ENCODE data around the gene ZDHHC11B. TPM values are rescaled to one million over a fixed set of nuclear protein-coding genes. Genes with fewer than 3 reads are reported as not detected.
"Not testable (repeated sequence)": the region's sequence is repeated elsewhere in the genome, so short reads cannot be mapped to it uniquely, and the experiment has no call there.

ZDHHC11B gene
- total RNA-seq, 1 donor from 2014 or later = not detected

GRCh38 chr5:769485-770145 lies 14.9 kb downstream of the ZDHHC11B start:
- H3K27me3 Mint-ChIP-seq; H3K9me3 Mint-ChIP-seq; H3K4me3 Mint-ChIP-seq; H3K27ac Mint-ChIP-seq; H3K4me1 Mint-ChIP-seq; H3K36me3 Mint-ChIP-seq (ENCODE audit: low read depth): not testable (repeated sequence)
- peak; percentile 44 for DNase-seq
- intact Hi-C loops (cut with micrococcal nuclease) = loop anchor here (10.0 kb wide), 1 partner anchor 85 kb away; no protein-coding TSS in a partner anchor

DNA sequence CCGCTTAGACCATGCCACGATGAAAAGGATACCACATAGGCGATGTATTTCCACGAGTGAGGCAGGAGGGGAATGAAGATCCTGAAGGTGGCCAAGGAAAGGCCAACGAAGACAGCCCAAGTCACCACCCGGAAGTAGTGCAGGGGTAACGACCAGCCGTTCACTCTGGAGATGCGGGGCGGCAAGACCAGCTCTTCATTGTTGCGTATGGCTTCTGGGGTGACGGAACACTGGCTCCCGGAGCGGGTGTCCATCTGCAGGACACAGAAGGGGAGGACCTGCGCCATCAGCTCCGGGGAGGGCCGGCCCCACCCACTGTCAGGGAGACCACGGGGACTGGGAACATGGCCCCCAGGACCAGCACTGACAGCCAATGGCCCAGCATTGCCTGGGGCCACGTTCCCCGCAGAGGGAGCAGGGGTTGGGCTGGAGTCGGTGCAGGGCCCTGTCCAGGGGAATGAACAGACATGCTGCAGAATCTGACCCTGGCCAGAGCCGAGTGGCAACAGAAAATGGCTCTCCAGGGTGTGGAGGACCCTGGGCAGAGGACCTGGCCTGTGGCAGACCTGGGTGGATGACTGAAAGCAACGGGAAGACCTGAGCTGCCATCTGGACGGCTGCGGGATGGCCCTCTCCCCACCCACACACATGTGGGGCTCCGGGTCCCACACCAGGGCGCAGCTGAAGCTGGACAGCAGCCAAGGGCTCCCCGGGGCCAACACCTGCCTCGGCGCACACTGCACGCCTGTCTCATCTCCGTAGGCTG lies 17.7 kb downstream of the ZDHHC11B start:
- intact Hi-C loops (cut with micrococcal nuclease) = no loop called here
- peak; percentile 50 for DNase-seq
- no peak overlapping the region for H3K27ac Mint-ChIP-seq
- no peaks in the 10 kb centered on the region for H3K9me3 Mint-ChIP-seq
- H3K4me3 Mint-ChIP-seq = no peak overlapping the region
- no peaks in the 10 kb centered on the region for H3K36me3 Mint-ChIP-seq (ENCODE audit: low read depth)
- H3K4me1 Mint-ChIP-seq = no peaks in the 10 kb centered on the region
- no peaks in the 10 kb centered on the region for H3K27me3 Mint-ChIP-seq

DNA sequence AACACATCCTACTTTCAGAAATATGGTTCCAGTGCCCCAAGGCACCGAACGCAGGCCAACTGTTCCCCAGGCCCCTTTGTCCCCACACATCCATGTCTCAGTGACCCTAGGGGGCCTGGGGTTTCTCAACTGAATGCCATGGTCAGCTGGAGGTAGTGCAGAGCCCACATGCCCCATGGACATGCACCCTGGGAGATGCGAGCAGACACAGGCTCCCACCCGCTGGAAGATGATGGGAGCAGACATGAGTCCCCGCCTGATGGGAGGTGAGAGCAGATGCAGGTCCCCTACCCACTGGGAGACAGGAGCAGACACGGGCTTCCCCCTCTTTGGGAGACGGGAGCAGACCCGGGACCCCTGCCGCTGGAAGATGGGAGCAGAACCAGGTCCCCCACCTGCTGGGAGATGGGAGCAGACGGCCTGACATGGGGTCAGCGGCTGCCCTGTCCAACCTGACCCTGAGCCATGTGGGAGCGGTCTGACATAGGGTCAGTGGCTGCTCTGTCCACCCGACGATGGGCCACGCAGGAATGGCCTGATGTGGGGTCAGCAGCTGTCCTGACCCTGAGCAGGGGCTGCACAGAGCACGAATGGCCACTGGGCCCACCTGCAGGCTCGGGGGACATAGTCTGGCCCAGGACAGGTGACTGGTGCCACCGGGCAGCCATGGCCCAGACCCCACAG lies 18.4 kb downstream of the ZDHHC11B start:
- H3K9me3 Mint-ChIP-seq = no peaks in the 10 kb centered on the region
- intact Hi-C loops (cut with micrococcal nuclease) = no loop called here
- H3K4me3 Mint-ChIP-seq = no peak overlapping the region
- H3K4me1 Mint-ChIP-seq = no peaks in the 10 kb centered on the region
- H3K36me3 Mint-ChIP-seq (ENCODE audit: low read depth) = no peaks in the 10 kb centered on the region
- no peak overlapping the region for H3K27ac Mint-ChIP-seq
- no peaks in the 10 kb centered on the region for H3K27me3 Mint-ChIP-seq
- DNase-seq = peak; percentile 51

DNA sequence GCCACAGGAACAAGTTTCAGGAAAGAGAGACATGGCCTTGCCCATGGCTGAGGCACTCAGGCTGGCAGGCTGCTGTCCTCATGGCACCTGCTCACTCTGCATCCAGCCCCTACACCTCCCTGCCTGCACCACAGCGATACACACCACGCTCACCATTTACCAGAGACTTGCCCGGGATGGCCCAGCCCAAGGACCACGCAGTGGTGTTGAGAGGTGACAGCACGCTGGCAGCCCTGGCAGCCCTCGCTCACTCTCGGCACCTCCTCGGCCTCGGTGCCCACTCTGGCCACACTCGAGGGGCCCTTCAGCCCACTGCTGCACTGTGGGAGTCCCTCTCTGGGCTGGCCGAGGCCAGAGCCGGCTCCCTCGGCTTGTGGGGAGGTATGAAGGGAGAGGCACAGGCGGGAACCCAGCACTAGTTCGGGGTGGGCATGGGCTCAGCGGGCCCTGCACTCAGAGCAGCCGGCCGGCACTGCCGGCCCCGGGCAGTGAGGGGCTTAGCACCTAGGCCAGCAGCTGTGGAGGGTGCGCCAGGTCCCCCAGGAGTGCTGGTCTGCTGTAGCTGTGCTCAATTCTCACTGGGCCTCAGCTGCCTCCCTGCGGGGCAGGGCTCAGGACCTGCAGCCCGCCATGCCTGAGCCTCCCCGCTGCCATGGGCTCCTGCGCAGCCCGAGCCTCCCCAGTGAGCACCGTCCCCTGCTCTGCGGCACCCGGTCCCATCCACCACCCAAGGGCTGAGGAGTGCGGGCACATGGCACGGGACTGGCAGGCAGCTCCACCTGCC lies 20.3 kb downstream of the ZDHHC11B start:
- no peak overlapping the region for H3K4me3 Mint-ChIP-seq
- H3K4me1 Mint-ChIP-seq = no peaks in the 10 kb centered on the region
- H3K9me3 Mint-ChIP-seq = no peaks in the 10 kb centered on the region
- no peaks in the 10 kb centered on the region for H3K27me3 Mint-ChIP-seq
- H3K36me3 Mint-ChIP-seq (ENCODE audit: low read depth) = no peaks in the 10 kb centered on the region
- intact Hi-C loops (cut with micrococcal nuclease) = no loop called here
- no peak overlapping the region for H3K27ac Mint-ChIP-seq
- peak; percentile 52 for DNase-seq

GRCh38 chr5:763397-763796 lies 21.1 kb downstream of the ZDHHC11B start:
- Mint-ChIP-seq H3K9me3 (no peaks in the 10 kb centered on the region), H3K27ac (no peak overlapping the region), H3K4me1 (peaks cover 4% of the 10 kb centered on the region), H3K36me3 (ENCODE audit: low read depth) (no peaks in the 10 kb centered on the region), H3K4me3 (no peak overlapping the region), H3K27me3 (no peaks in the 10 kb centered on the region)
- DNase-seq = no peak
- intact Hi-C loops (cut with micrococcal nuclease) = no loop called here

DNA sequence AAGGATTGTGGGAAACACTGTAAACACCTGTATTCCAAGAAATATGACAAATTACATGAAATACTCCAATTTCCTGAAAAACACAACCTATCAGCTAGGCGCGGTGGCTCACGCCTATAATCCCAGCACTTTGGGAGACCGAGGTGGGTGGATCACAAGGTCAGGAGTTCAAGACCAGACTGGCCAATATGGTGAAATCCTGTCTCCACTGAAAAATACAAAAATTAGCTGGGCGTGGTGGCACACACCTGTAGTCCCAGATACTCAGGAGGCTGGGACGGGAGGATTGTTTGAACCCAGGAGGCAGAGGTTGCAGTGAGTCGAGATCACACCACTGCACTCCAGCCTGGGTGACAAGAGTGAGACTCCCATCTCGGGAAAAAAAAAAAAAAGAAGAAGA lies 21.5 kb downstream of the ZDHHC11B start:
- not testable (repeated sequence) for H3K9me3 Mint-ChIP-seq

GRCh38 chr5:761854-762710 lies 22.4 kb downstream of the ZDHHC11B start:
- no peaks in the 10 kb centered on the region for H3K36me3 Mint-ChIP-seq (ENCODE audit: low read depth)
- H3K9me3 Mint-ChIP-seq = no peaks in the 10 kb centered on the region
- no peak overlapping the region for H3K27ac Mint-ChIP-seq
- peaks cover 4% of the 10 kb centered on the region for H3K4me1 Mint-ChIP-seq
- no peaks in the 10 kb centered on the region for H3K27me3 Mint-ChIP-seq
- H3K4me3 Mint-ChIP-seq = no peak overlapping the region
- DNase-seq = no peak
- intact Hi-C loops (cut with micrococcal nuclease) = no loop called here

More for the DNA sequence above, 21.5 kb downstream of the ZDHHC11B start:
- intact Hi-C loops (cut with micrococcal nuclease); H3K27ac Mint-ChIP-seq; H3K27me3 Mint-ChIP-seq; H3K36me3 Mint-ChIP-seq (ENCODE audit: low read depth); DNase-seq; H3K4me3 Mint-ChIP-seq; H3K4me1 Mint-ChIP-seq: not testable (repeated sequence)

GRCh38 chr5:761059-761771 lies 23.3 kb downstream of the ZDHHC11B start:
- Mint-ChIP-seq H3K4me1 (peaks cover 4% of the 10 kb centered on the region), H3K4me3 (no peak overlapping the region), H3K36me3 (ENCODE audit: low read depth) (no peaks in the 10 kb centered on the region), H3K27ac (no peak overlapping the region), H3K27me3 (no peaks in the 10 kb centered on the region), H3K9me3 (no peaks in the 10 kb centered on the region)
- no peak for DNase-seq
- intact Hi-C loops (cut with micrococcal nuclease) = no loop called here

GRCh38 chr5:760363-761058 lies 24.0 kb downstream of the ZDHHC11B start:
- no peak for DNase-seq
- no peak overlapping the region for H3K4me3 Mint-ChIP-seq
- peaks cover 4% of the 10 kb centered on the region for H3K4me1 Mint-ChIP-seq
- H3K36me3 Mint-ChIP-seq (ENCODE audit: low read depth) = no peaks in the 10 kb centered on the region
- no peak overlapping the region for H3K27ac Mint-ChIP-seq
- no peaks in the 10 kb centered on the region for H3K9me3 Mint-ChIP-seq
- H3K27me3 Mint-ChIP-seq = no peaks in the 10 kb centered on the region
- intact Hi-C loops (cut with micrococcal nuclease) = no loop called here

- no peaks in the 10 kb centered on the region for H3K9me3 Mint-ChIP-seq
These were observed 24.7 kb downstream of the ZDHHC11B start for GRCh38 chr5:759781-760362.

DNA sequence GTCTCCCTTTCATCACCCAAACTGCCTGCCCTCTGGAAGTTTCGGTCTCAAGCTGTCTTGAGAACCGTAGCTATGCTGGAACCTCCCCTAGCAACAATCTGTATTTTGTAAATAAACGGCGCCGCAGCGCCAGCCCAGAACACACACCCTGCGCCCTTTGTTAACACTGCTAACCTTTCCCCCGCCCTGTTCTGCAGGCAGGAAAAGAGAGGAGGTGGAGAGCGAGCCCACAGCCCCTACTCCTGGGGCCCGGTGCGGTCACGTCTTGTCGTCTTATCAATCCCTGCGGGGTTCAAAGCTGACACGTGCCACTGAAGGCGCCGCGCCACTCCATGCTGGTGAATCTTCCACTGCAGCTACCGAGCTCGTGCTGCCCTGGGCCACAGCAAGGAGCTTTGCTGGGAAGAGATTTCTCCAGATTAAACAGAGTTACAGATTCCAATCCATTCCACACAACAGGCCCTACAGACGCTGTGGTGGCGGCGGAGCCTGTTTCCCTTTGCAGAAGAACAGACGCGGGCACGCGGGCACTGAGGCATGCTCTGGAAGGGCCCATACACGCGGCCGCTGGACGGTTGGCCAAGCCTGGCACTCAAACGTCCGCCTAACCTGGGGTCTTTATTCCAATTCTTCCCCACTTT lies 25.3 kb downstream of the ZDHHC11B start:
- Mint-ChIP-seq H3K9me3 (no peaks in the 10 kb centered on the region), H3K4me1 (peaks cover 4% of the 10 kb centered on the region), H3K4me3 (no peak overlapping the region), H3K27me3 (no peaks in the 10 kb centered on the region), H3K27ac (no peak overlapping the region), H3K36me3 (ENCODE audit: low read depth) (no peaks in the 10 kb centered on the region)
- peak; percentile 71 for DNase-seq
- intact Hi-C loops (cut with micrococcal nuclease) = no loop called here

More at GRCh38 chr5:759781-760362, 24.7 kb downstream of the ZDHHC11B start:
- Mint-ChIP-seq H3K27ac (no peak overlapping the region), H3K27me3 (no peaks in the 10 kb centered on the region), H3K4me3 (no peak overlapping the region), H3K4me1 (peaks cover 4% of the 10 kb centered on the region), H3K36me3 (ENCODE audit: low read depth) (no peaks in the 10 kb centered on the region)
- peak; percentile 51 for DNase-seq
- intact Hi-C loops (cut with micrococcal nuclease) = no loop called here

All from activated CD4-positive, alpha-beta T cell treated with anti-CD3 and anti-CD28 coated beads, Interleukin-2, amount 10 ng/mL, durations not matched to agents 24 days and 14 days (primary cell).